HEK293 (cell line): Measurements from ENCODE around the gene OSBPL10.

Experiments
- CTCF ChIA-PET: fragments of 350-600 bp; formaldehyde crosslinking; extraction: SDS; loops from one replicate; lab custom pipeline; 2021; ENCODE audit warnings: antibody characterized with exemption; lab: Yijun Ruan, JAX
- POLR2A ChIA-PET: fragments of 300-600 bp; formaldehyde crosslinking; extraction: SDS; loops from one replicate; lab custom pipeline; 2020; ENCODE audit warnings: antibody characterized with exemption, inconsistent platforms; lab: Yijun Ruan, JAX
- H3K27ac ChIP-seq: fragments of 200-500 bp; sonication (Bioruptor generic); 2 replicates; pipeline ENCODE4 v1.5.1; 2014; ENCODE audit warnings: low read depth, low read length, control low read depth, inconsistent platforms; ENCODE audit errors: extremely low read depth
- H3K36me3 ChIP-seq, 2 experiments: fragments of 200-500 bp in 1 of 2; sonication (Bioruptor generic) in 1 of 2; 1 replicate in 1 of 2; 2 replicates in 1 of 2; pipeline ENCODE4 v1.5.1; 2014 to 2017; ENCODE audit warnings: inconsistent platforms in 2 of 2, low read length in 2 of 2; ENCODE audit not compliant: control insufficient read depth in 2 of 2, insufficient read depth in 1 of 2
- H3K4me1 ChIP-seq: fragments of 200-500 bp; sonication (Bioruptor generic); 2 replicates; pipeline ENCODE4 v1.5.1; 2014; ENCODE audit warnings: mild to moderate bottlenecking, low read length, inconsistent platforms; ENCODE audit not compliant: control insufficient read depth, insufficient read depth
- H3K4me3 ChIP-seq: 2 replicates; pipeline ENCODE4 v1.5.1; 2011; ENCODE audit warnings: low read depth, mild to moderate bottlenecking, control low read depth, low read length, moderate library complexity
- H3K9me3 ChIP-seq: fragments of 200-500 bp; sonication (Bioruptor generic); 2 replicates; pipeline ENCODE4 v1.5.1; 2014; ENCODE audit warnings: low read depth, low read length, inconsistent platforms; ENCODE audit not compliant: control insufficient read depth, insufficient read depth
- CTCF ChIP-seq: fragments of 450-650 bp; formaldehyde crosslinking; IDR thresholded peaks from 2 replicates; pipeline ENCODE4 v1.5.1; 2016; ENCODE audit warnings: missing biosample characterization, missing genetic modification characterization
- EGR2 ChIP-seq: fragments of 450-650 bp; formaldehyde crosslinking; IDR thresholded peaks from 2 replicates; pipeline ENCODE4 v1.5.1; 2016; ENCODE audit warnings: low read depth, missing biosample characterization, missing genetic modification characterization
- FEZF1 ChIP-seq: fragments of 450-650 bp; formaldehyde crosslinking; IDR thresholded peaks from 2 replicates; pipeline ENCODE4 v1.5.1; 2016; ENCODE audit warnings: missing biosample characterization, missing genetic modification characterization
- INSM2 ChIP-seq: fragments of 450-650 bp; formaldehyde crosslinking; IDR thresholded peaks from 2 replicates; pipeline ENCODE4 v1.5.1; 2016; ENCODE audit warnings: missing biosample characterization, missing genetic modification characterization
- MZF1 ChIP-seq: fragments of 450-650 bp; formaldehyde crosslinking; IDR thresholded peaks from 2 replicates; pipeline ENCODE4 v1.5.1; 2017; ENCODE audit warnings: missing biosample characterization, missing genetic modification characterization, borderline replicate concordance
- PRDM2 ChIP-seq: fragments of 450-650 bp; formaldehyde crosslinking; IDR thresholded peaks from 2 replicates; pipeline ENCODE4 v1.5.1; 2016; ENCODE audit warnings: missing biosample characterization, missing genetic modification characterization, borderline replicate concordance
- REPIN1 ChIP-seq: fragments of 450-650 bp; formaldehyde crosslinking; IDR thresholded peaks from 2 replicates; pipeline ENCODE4 v1.5.1; 2017; ENCODE audit warnings: missing biosample characterization, missing genetic modification characterization, low read depth
- TRIM28 ChIP-seq: IDR thresholded peaks from 2 replicates; pipeline ENCODE4 v1.6.1; 2011; ENCODE audit warnings: low read length, control low read depth, borderline replicate concordance
- ZNF404 ChIP-seq: fragments of 450-650 bp; formaldehyde crosslinking; IDR thresholded peaks from 2 replicates; pipeline ENCODE4 v1.5.1; 2017; ENCODE audit warnings: missing biosample characterization, missing genetic modification characterization
- ZNF623 ChIP-seq: fragments of 450-650 bp; formaldehyde crosslinking; IDR thresholded peaks from 2 replicates; pipeline ENCODE4 v1.5.1; 2016; ENCODE audit warnings: missing biosample characterization, missing genetic modification characterization
- ZNF626 ChIP-seq: fragments of 450-650 bp; sonication (Bioruptor Pico); formaldehyde crosslinking; IDR thresholded peaks from 2 replicates; pipeline ENCODE4 v1.5.1; 2018; ENCODE audit warnings: missing biosample characterization, missing genetic modification characterization, inconsistent platforms
- ZNF629 ChIP-seq: fragments of 450-650 bp; formaldehyde crosslinking; IDR thresholded peaks from 2 replicates; pipeline ENCODE4 v1.5.1; 2017; ENCODE audit warnings: missing biosample characterization, missing genetic modification characterization
- ZNF658 ChIP-seq: fragments of 450-650 bp; formaldehyde crosslinking; IDR thresholded peaks from 2 replicates; pipeline ENCODE4; 2016; ENCODE audit warnings: missing biosample characterization, missing genetic modification characterization
- ZNF664 ChIP-seq: fragments of 450-650 bp; formaldehyde crosslinking; IDR thresholded peaks from 2 replicates; pipeline ENCODE4 v1.5.1; 2016; ENCODE audit warnings: missing biosample characterization, missing genetic modification characterization
- ZNF677 ChIP-seq: fragments of 450-650 bp; IDR thresholded peaks from 2 replicates; pipeline ENCODE4 v1.5.0; 2018; ENCODE audit warnings: missing biosample characterization, mild to moderate bottlenecking, missing genetic modification characterization, moderate library complexity
- ZNF768 ChIP-seq: fragments of 450-650 bp; formaldehyde crosslinking; IDR thresholded peaks from 2 replicates; pipeline ENCODE4 v1.5.1; 2018; ENCODE audit warnings: missing biosample characterization, mild to moderate bottlenecking, missing genetic modification characterization
- ZNF830 ChIP-seq: fragments of 450-650 bp; IDR thresholded peaks from 2 replicates; pipeline ENCODE4 v1.5.0; 2018; ENCODE audit warnings: missing biosample characterization, missing genetic modification characterization, low read depth, mild to moderate bottlenecking, moderate library complexity
- ZNF843 ChIP-seq: fragments of 450-650 bp; formaldehyde crosslinking; IDR thresholded peaks from 2 replicates; pipeline ENCODE4 v1.5.1; 2016; ENCODE audit warnings: missing biosample characterization, missing genetic modification characterization
- ZSCAN30 ChIP-seq: fragments of 450-650 bp; IDR thresholded peaks from 2 replicates; pipeline ENCODE4 v1.5.1; 2018; ENCODE audit warnings: missing biosample characterization, mild to moderate bottlenecking, missing genetic modification characterization, moderate library complexity
- ZSCAN4 ChIP-seq: fragments of 450-650 bp; formaldehyde crosslinking; IDR thresholded peaks from 2 replicates; pipeline ENCODE4 v1.5.1; 2017; ENCODE audit warnings: missing biosample characterization, missing genetic modification characterization
- TF ChIP-seq, protein P1 (sequence below): fragments of 450-650 bp; formaldehyde crosslinking; IDR thresholded peaks from 2 replicates; pipeline ENCODE4 v1.5.1; 2017; ENCODE audit warnings: missing biosample characterization, missing genetic modification characterization

The OSBPL10 gene

GRCh38 chr3:31895471-31895870 is 85.6 kb downstream of the OSBPL10 start (continued):
- no peak for TF ChIP-seq MZF1

GRCh38 chr3:31892916-31893573 is 88.0 kb downstream of the OSBPL10 start:
- CTCF ChIA-PET: no interaction called here
- Histone ChIP-seq H3K4me3 (no peak overlapping the region), H3K36me3 (no peaks in the 10 kb centered on the region), H3K4me1 (no peaks in the 10 kb centered on the region), H3K9me3 (no peaks in the 10 kb centered on the region), H3K27ac (no peak overlapping the region)
- TF ChIP-seq ZNF768 (tag by site-specific recombination) (no peak), EGR2 (no peak), CTCF (tag by site-specific recombination) (no peak), ZSCAN4 (tag by site-specific recombination) (no peak), ZNF626 (tag by site-specific recombination) (no peak), PRDM2 (tag by site-specific recombination) (no peak), FEZF1 (no peak), REPIN1 (tag by site-specific recombination) (no peak), ZNF629 (tag by site-specific recombination) (no peak), ZNF404 (tag by site-specific recombination) (no peak), ZNF843 (tag by site-specific recombination) (no peak), ZNF830 (tag by site-specific recombination) (no peak), ZNF677 (tag by site-specific recombination) (no peak)
- POLR2A ChIA-PET: no interaction called here

GRCh38 chr3:31892500-31892899 is 88.6 kb downstream of the OSBPL10 start:
- no peak overlapping the region for H3K4me3 ChIP-seq
- CTCF ChIA-PET: no interaction called here
- no peaks in the 10 kb centered on the region for H3K9me3 ChIP-seq
- POLR2A ChIA-PET: no interaction called here
- H3K4me1 ChIP-seq: no peaks in the 10 kb centered on the region
- no peak overlapping the region for H3K27ac ChIP-seq
- H3K36me3 ChIP-seq: no peaks in the 10 kb centered on the region
- TF ChIP-seq ZNF664 (tag by site-specific recombination) (no peak), FEZF1 (no peak), INSM2 (no peak), ZSCAN30 (no peak), ZNF623 (tag by site-specific recombination) (no peak), ZNF658 (tag by site-specific recombination) (no peak), TRIM28 (no peak)
- TF ChIP-seq, protein P1, sequence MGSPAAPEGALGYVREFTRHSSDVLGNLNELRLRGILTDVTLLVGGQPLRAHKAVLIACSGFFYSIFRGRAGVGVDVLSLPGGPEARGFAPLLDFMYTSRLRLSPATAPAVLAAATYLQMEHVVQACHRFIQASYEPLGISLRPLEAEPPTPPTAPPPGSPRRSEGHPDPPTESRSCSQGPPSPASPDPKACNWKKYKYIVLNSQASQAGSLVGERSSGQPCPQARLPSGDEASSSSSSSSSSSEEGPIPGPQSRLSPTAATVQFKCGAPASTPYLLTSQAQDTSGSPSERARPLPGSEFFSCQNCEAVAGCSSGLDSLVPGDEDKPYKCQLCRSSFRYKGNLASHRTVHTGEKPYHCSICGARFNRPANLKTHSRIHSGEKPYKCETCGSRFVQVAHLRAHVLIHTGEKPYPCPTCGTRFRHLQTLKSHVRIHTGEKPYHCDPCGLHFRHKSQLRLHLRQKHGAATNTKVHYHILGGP: no peak
